NCI-H1105 (cell line): ENCODE data around the gene ABCA2.
A peak's percentile ranks its signal among the peaks of the same experiment; 100 is the strongest.

ENCODE experiments used
- DNase-seq: peaks from one replicate; lab custom pipeline; 2025; lab: John Stamatoyannopoulos, UW

Gene ABCA2, protein sequence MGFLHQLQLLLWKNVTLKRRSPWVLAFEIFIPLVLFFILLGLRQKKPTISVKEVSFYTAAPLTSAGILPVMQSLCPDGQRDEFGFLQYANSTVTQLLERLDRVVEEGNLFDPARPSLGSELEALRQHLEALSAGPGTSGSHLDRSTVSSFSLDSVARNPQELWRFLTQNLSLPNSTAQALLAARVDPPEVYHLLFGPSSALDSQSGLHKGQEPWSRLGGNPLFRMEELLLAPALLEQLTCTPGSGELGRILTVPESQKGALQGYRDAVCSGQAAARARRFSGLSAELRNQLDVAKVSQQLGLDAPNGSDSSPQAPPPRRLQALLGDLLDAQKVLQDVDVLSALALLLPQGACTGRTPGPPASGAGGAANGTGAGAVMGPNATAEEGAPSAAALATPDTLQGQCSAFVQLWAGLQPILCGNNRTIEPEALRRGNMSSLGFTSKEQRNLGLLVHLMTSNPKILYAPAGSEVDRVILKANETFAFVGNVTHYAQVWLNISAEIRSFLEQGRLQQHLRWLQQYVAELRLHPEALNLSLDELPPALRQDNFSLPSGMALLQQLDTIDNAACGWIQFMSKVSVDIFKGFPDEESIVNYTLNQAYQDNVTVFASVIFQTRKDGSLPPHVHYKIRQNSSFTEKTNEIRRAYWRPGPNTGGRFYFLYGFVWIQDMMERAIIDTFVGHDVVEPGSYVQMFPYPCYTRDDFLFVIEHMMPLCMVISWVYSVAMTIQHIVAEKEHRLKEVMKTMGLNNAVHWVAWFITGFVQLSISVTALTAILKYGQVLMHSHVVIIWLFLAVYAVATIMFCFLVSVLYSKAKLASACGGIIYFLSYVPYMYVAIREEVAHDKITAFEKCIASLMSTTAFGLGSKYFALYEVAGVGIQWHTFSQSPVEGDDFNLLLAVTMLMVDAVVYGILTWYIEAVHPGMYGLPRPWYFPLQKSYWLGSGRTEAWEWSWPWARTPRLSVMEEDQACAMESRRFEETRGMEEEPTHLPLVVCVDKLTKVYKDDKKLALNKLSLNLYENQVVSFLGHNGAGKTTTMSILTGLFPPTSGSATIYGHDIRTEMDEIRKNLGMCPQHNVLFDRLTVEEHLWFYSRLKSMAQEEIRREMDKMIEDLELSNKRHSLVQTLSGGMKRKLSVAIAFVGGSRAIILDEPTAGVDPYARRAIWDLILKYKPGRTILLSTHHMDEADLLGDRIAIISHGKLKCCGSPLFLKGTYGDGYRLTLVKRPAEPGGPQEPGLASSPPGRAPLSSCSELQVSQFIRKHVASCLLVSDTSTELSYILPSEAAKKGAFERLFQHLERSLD (N-terminal part only)

DNA sequence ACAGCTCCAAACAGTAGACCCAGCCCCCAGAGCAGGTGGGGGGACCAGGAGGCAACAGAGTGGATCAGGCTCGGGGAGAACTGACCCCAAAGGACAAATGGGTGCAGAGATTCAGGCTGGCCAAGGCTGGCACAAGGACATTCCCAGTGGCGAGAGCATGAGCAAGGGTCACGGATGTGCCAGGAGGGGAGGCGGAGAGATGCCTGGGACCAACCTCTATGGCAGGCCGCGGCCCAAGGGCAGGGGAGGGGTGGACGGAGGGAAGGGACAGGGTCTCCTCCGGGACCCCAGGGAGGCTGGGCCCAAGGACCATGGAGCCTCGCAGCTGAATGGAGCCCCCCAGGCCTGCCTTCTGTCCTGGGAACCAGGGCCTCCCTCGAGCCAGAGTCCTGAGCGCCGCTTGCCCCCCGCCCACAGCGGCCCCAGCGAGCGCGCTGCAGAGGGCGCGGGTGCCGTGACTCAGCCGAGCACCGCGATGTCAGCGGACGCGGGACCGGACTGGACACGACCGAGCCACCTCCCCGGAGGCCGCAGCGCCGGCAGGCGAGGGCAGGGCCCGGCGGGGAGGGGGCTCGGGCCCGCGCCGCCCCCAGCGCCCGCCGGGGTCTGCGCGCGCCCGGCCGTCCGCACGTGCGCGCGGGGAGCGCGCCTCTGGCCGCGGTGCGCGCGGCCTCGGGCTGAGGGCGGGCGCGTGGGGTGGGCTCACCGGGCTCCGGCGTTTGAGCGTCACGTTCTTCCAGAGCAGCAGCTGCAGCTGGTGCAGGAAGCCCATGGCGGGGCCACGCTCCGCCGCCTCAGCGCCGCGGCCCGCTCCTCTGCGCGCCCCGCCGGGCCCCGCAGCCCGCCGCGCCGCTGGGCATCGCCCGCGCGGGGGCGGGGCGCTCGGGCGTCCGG is at the start of gene ABCA2:
Gene ABCA2 (minus strand): TSS at position 869 of the 894 bp plus-strand sequence. CDS start 97 bp downstream, at position 772.
- DNase-seq = no peak

DNA sequence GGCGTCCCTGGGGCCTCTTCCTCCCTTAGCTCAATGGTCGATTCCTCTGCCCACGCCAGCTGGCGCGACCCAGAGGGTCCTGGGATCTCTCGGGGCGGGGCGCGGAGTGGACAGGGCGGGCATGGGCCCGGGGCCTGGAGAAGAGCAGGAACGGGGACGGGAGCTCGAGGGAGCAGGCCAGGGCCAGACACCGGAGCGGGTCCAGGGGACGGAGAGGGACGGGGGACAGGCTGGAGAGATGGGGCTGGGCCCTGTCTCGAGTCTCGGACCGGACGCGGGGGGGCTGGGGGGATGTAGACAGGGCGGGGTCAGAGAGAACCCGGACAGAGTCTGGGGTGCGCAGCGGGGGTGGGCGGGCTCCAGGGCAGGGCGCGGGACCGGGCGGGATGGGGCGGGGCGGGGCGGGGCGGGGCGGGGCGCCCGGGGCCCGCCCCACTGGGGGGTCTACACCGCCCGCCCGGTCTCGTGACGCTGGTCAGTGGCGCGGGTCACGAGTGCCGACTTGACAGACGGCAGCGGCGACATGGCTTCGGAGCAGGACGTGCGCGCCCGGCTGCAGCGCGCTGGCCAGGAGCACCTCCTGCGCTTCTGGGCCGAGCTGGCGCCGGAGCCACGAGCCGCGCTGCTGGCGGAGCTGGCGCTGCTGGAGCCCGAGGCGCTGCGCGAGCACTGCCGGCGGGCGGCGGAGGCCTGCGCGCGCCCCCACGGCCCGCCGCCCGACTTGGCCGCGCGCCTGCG is 49.1 kb upstream of the ABCA2 start, which contains the start of gene UAP1L1:
Gene UAP1L1 (plus strand): TSS at position 508 of the 738 bp plus-strand sequence. CDS start 16 bp downstream, at position 524.
- peak; percentile 18 for DNase-seq

DNA sequence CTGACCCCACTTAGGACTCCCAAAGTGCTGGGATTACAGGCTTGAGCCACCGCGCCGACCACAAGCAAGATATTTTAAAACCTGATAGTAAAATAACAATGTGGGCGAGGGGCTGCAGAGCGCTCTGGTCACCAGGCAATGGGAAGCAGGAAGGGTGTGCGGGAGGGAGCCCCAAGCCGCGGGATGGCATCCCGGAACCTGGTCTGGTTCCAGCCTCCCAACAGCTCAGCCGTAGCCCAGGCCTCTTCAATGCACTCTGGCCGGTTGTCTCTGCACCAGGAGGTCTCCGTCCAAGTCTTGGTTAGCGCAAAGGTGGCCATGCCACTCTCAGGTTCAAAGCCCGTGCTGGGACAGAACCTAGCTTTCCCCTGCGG is 48.6 kb upstream of the ABCA2 start:
- no peak for DNase-seq

DNA sequence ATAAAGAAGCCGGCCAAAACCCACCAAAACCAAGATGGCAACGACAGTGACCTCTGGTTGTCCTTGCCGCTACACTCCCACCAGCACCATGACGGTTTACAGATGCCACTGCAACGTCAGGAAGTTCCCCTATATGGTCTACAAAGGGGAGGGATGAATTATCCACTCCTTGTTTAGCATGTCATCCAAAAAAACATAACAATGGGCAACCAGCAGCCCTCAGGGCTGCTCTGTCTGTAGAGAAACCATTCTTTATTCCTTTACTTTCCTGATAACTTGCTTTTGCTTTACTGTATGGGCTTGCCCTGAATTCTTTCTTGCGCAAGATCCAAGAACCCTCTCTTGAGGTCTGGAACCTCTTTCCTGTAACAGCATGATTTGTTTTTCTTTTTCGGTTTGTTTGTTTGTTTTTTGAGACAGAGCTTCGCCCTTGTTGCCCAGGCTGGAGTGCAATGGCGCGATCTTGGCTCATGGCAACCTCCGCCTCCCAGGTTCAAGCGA is 47.3 kb upstream of the ABCA2 start:
- no peak for DNase-seq

DNA sequence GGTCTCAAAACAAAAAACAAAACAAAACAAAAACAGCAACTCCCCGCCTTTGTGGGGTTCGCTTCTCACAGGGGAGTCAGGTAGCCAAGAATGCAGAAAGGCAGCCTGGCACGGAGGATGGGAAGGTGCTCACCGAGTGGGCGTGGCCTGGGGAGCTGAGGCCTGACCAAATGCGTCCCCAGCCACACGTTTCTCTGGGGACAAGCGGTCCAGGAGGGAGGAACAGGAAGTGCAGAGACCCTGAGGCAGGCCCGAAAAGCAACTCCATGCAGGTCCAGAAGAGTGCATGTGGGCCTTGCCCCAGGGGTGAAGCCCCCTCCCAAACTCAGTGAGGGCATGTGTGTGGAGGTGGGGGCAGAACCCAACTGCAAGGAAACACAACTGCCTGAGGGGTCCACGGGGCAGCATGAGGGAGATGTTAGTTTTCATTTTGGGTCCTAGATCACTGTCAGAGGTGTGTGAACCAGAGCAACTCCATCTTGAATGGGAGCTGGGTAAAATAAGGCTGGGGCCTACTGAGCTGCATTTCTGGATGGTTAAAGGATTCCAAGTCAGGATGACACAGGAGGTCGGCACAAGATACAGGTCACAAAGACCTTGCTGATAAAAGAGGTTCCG is 46.7 kb upstream of the ABCA2 start:
- DNase-seq = no peak

DNA sequence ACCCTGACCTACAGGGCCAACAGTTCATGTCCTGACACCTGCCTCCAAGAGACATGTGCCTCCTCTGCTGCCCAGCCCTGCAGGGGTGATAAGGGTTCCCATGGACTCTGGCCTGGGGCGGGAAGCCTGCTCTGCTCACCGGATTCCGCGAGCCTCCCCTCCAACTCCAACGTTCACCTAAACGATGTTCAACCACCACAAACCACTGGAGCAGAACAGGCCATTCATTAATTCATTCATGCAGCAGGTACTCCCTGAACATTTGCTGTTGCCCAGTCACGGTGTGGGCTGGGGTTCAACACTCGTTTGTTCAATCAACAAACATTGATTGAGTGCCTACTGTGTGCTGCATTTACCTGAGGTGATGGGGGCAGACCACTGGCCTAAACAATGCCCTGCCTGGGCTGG is 46.0 kb upstream of the ABCA2 start:
- no peak for DNase-seq

DNA sequence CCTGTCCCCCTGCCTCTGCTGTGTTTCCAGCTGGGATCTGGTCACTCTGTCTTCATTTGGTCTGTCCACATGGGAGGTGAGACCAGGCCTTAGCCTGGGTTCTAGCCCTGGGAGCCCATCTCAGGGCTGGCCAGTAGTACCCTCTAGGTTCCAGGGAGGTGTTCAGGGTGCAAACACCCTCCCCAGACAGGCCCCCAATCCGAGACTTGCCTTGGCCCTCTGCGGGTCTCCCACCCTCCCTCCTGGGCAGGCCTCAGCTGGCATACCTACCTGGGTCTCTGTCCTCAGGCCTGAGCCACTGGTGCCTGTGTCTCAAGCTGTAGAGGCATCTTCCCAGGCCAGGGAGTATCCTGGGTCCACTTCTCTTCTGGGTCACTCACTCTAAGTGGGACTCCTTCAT is 43.2 kb upstream of the ABCA2 start:
- DNase-seq = no peak

DNA sequence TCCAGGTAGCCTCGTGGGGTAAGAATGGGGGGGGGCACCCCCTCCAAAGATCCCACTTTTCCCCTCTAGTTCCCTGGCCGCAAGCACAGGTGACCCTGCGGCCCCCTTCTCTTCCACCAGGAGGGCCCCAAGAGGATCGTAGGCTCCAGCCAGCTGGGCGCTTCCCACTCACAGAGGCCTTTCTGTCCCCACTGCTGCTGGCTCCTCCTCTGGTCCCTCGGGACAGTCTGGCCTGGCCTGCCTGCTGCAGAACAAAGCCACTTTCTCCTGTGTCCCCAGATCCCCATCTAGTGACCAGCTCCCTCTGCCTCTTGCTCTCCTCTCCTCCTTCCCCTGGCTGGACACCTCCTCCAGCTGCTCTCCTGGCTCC is 42.9 kb upstream of the ABCA2 start:
- no peak for DNase-seq

DNA sequence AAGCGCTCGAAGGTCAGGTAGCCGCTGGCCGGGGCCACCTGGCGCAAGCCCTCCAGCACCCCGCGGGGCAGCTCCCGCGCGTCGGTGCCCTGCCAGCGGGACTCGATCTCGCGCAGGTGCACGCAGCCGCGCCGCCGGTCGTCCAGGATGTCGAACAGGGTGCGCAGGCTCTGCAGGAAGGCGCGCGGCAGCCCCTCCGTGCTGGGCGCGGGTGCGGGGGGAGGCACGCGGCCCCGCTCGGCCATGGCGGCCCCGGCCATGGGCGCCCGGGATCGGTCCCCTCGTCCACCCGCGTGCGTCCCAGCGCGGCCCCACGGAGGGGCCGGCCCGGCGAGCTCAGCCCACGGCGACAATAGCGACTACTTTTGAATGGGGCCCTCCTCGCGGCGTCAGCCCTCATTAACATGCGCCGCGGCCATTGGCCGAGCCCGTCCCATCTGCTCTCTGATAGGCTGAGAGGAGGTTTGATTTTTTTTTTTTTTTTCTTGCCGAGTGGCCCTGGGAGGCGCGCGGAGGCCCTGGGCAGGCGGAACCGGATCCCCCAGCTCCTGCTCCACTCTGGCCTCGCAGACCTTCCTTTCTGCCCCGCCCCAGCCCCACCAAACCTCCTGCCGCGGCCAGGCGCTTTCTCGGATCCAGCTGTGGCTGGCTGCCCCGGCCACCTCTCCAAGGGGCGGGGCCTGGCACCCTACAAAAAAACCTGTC is 42.3 kb upstream of the ABCA2 start, which contains the start of gene SAPCD2:
Gene SAPCD2 (minus strand): TSS at position 357 of the 705 bp plus-strand sequence. CDS start 97 bp downstream, at position 260.
- peak; percentile 88 for DNase-seq

DNA sequence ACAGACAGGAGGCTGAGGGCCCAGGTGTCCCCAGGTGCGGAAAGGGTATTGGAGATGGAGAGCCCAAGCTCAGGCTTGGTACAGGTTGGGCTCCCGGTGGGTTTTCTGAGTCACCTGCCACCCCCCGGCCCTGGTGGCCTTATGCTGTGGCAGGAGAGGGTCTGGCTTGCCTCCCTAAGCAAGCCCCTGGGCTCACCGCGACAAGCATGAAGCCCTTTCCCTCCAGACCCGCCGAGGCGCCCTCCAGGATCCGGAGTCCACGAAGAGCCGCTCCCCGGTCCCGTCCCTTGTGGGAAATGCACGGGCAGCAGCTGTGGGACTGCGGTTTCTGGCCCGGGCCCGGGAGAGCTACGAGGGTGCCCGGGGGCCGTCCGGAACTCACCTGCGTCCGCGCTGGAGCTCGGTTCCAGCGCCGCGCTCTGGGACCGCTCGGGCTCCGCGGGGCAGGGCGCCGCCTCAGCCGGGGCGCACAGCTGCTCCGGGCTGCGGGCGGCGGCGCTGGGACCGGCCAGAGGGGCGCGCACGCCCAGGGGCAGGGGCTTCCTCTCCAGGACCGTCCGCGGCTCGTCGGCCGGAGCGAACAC is 41.6 kb upstream of the ABCA2 start:
- DNase-seq = no peak

DNA sequence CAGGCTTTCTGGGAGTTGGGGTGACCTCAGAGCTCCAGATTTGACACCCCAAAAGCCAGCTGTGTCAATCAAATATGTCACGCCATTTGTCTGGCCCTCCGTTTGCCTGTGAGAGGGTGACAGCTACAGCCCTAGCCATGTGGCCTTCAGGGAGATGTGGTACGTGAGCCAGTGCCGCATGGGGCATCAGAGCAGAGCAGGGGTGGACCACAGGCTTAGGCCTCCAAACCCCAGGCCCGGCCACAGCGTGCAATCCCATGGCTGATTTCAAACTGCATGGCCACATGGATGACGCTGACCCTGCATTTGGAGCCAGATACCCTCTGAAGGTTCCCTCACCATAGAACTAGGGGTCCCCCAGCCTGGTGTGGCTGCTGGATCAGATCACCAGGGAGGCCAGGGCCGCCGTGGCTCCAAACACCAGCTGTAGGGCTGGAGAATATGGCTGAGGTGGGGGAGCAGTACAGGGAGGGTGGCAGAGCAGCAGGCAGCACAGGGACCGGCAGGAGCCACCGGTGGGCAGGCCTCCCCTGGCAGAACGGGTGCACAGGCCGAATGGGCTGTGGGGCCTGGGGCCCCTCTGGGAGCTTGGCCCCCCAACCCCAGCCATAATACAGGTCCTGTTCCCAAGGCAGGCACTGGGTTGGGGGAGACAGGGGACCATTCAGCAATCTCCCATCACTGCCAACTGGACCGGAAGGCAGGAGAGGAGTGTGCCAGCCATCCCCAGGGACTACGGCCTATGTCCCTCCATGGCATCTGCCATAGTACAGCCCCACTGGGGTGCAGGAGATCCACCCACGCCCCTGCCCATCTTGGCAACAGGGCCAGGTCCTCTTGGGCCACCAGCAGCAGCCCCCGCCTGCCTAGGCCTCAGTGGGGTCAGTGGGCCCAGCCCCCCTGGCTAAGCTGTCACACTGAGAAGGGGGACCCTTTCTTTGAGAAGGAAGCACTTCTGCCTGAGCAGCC is 40.8 kb upstream of the ABCA2 start:
- DNase-seq = no peak

DNA sequence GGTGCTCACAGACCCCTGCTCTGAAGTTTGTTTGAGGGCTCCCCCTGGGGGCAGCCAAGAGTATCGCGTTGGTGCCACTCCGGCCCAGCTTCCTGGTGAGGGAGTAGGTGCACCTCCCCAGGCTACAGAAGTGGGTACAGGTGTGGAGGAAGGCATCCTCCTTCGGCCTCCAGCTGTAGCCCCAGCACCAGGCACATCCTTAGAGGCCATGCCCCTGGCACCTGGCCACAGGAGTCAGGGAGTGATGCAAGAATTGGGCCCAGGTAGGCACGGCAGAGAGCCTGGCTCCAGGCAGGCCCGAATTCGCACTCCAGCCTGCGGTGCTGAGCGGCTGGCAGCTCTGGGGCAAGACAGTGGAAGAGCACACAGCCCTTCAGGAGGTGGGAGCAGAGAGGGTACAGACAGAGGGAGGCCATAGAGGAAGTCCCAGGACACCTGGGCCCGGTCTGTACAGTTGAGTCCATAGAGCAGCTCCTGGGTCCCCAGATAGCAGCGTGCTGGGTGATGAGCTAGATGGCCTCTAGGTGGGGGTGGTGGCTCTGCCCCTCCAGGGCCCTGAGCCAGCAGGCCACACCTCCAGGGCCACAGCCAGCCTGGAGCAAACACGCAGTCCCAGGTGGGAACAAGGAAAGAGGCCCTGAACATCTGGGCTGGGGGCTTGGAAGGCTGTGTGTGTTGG is 40.0 kb upstream of the ABCA2 start:
- peak; percentile 55 for DNase-seq

DNA sequence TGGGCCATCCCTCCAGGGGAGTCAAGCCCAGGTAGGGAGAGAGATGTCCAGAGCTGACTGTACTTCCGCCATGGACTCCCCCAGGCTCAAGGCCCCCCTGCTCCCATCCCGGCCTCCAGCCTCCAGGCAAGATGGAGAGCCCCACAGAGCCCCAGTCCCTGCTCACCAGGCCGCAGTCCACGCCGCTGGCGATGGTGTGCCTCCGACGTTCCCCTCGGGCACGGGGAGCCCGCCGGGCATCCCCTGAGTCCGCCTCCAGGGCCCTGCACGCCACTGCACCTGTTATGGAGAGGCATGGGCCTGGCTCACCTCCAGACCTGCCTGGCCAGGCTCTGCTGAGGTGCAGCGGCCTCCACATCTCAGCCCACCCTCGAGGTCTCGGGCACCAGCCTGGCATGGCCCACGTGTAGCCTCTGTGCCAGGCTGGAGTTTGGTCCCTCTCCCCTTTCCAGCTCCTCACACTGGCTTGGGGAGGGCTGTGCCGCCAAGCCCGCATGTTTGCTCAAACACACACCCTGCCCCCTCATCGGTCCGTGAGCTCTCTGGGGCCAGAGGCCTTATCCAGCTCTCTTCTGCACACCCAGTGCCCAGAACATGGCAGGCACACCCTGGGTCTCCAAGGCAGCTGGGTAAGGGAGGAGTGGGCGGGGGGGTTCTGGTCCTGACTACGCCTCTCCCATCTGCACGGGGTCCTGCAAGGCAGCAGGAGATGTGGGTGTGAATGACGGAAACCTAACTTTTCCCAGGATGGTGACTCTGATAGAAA is 38.2 kb upstream of the ABCA2 start:
- DNase-seq = no peak

DNA sequence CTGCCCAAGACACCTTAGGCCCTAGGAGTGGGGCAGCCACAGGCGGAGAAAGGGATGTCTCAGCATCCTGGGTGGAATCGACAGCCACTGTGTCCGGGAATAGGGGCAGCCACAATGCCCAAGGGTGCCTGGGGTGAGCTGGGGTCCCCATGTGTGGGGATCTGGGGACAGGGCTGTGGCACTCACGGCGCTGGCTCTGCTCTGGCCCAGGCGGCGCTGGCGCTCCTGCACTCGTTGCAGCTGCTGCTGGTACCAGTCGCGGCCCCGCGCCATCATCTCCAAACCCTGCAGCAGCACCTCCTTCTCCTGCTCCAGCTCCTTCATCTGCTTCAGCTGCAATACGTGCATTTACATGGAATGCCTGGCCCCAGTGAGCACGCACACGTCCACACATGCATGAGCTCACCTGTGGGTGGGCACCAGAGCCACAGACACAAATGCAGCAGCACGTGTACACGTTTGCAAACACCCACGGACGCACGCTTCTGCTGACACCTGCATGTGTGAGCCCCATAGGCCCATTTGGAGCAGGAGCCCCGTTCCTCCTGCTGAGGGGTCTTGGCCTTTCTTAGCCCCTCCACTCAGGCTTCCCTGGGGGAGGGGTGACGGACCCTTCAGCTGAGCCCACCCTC is 37.4 kb upstream of the ABCA2 start:
- DNase-seq = no peak

DNA sequence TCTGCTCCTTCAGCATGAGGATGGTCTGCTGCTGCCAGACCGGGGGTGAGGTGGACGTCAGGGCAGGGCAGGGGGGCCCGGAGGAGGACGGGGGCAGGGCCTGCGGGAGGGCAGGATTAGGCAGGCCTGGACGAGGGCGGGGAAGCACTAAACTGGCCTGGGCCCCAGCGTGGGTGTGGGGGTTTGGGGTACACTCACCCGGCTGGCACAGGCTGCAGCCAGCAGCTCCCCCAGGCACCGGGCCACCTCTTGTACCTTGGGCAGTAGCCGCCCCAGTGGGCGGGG is 36.8 kb upstream of the ABCA2 start:
- DNase-seq = no peak
